ENCODE measurements around the gene SRGAP2B. TPM values are rescaled to one million over a fixed set of nuclear protein-coding genes. Genes with fewer than 3 reads are reported as not detected.
"Not testable (repeated sequence)": the region's sequence is repeated elsewhere in the genome, so short reads cannot be mapped to it uniquely, and the experiment has no call there.

SRGAP2B gene
- total RNA-seq, 1 experiment from 2014 or later, result 57.2 TPM

DNA sequence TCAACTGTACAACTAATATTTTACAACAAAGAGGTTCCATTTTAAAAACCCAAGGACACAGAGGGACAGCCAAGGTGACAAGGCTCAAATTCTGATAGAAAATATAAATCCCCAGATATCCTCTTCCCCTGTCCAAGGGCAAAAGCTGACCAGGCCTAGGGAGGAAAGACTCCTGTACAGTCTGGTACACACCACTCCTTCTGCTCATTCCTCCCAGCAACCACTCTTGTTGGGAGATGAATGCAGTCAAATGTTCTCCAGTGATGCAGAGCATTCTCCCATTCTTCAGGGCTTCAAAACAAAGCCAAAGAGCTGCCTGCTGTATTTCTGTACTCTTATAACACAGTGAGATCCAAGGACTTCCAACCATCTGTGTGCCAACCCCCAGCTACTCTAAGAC is 69.8 kb downstream of the SRGAP2B start:
- H3K4me2 ChIP-seq; H3K4me1 ChIP-seq (replicated peaks; ENCODE audit: insufficient read depth); H3K27me3 ChIP-seq (ENCODE audit: insufficient read depth, low read depth); H3K79me2 ChIP-seq (ENCODE audit: low read depth); DNase-seq; H3K27ac ChIP-seq; H3K4me3 ChIP-seq; CTCF ChIA-PET; H3K36me3 ChIP-seq (ENCODE audit: low read depth); H4K20me1 ChIP-seq (ENCODE audit: insufficient read depth); H3K9me3 ChIP-seq (ENCODE audit: insufficient read depth, low read depth); H3K9me2 ChIP-seq (ENCODE audit: insufficient read depth); intact Hi-C loops (cut with micrococcal nuclease; ENCODE audit: unreplicated experiment); BruUV-seq (replicated peaks); POLR2A ChIA-PET (ENCODE audit: unreplicated experiment); H2AFZ ChIP-seq; H3F3A ChIP-seq (ENCODE audit: insufficient read depth, low read depth): not testable (repeated sequence)

DNA sequence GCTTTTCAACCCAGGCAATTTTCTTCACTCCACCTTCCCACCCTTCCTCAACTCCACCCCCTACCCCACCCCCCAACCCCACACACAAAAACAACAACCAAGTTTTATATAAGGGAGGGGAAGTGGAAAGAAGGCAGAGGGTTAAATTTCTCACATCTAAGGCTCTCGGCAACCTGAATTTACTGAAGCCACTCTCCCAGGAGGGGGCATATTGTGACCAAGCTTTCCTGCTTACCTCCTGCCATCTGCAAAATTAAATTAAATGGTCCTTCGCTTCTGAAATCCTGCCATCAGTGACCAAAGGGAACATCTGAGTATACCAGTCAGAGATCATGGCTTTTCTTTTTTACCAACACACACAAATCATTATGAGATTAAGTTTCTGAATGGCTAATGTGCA is 72.9 kb downstream of the SRGAP2B start:
- H3K36me3 ChIP-seq (ENCODE audit: low read depth); H3K27me3 ChIP-seq (ENCODE audit: insufficient read depth, low read depth); BruUV-seq (replicated peaks); H3K4me1 ChIP-seq (replicated peaks; ENCODE audit: insufficient read depth); H3K9me3 ChIP-seq (ENCODE audit: insufficient read depth, low read depth); H3K9me2 ChIP-seq (ENCODE audit: insufficient read depth); H2AFZ ChIP-seq; H3K4me2 ChIP-seq; H4K20me1 ChIP-seq (ENCODE audit: insufficient read depth); POLR2A ChIA-PET (ENCODE audit: unreplicated experiment); intact Hi-C loops (cut with micrococcal nuclease; ENCODE audit: unreplicated experiment); H3K27ac ChIP-seq; H3K4me3 ChIP-seq; CTCF ChIA-PET; H3K79me2 ChIP-seq (ENCODE audit: low read depth); H3F3A ChIP-seq (ENCODE audit: insufficient read depth, low read depth); DNase-seq: not testable (repeated sequence)

- H3K27me3 ChIP-seq (ENCODE audit: insufficient read depth, low read depth); H2AFZ ChIP-seq; H4K20me1 ChIP-seq (ENCODE audit: insufficient read depth); H3K4me1 ChIP-seq (replicated peaks; ENCODE audit: insufficient read depth); H3K79me2 ChIP-seq (ENCODE audit: low read depth); BruUV-seq (replicated peaks); CTCF ChIA-PET; POLR2A ChIA-PET (ENCODE audit: unreplicated experiment); H3K4me3 ChIP-seq; DNase-seq; H3K9me2 ChIP-seq (ENCODE audit: insufficient read depth); H3K4me2 ChIP-seq; H3K9me3 ChIP-seq (ENCODE audit: insufficient read depth, low read depth); H3K27ac ChIP-seq; intact Hi-C loops (cut with micrococcal nuclease; ENCODE audit: unreplicated experiment); H3K36me3 ChIP-seq (ENCODE audit: low read depth); H3F3A ChIP-seq (ENCODE audit: insufficient read depth, low read depth): not testable (repeated sequence)
Measured at GRCh38 chr1:145021749-145022148, 73.4 kb downstream of the SRGAP2B start.

- H3K4me3 ChIP-seq; H4K20me1 ChIP-seq (ENCODE audit: insufficient read depth); intact Hi-C loops (cut with micrococcal nuclease; ENCODE audit: unreplicated experiment); CTCF ChIA-PET; BruUV-seq (replicated peaks); H2AFZ ChIP-seq; H3K4me1 ChIP-seq (replicated peaks; ENCODE audit: insufficient read depth); H3K79me2 ChIP-seq (ENCODE audit: low read depth); H3K4me2 ChIP-seq; H3K9me2 ChIP-seq (ENCODE audit: insufficient read depth); H3K27ac ChIP-seq; DNase-seq; H3K36me3 ChIP-seq (ENCODE audit: low read depth); H3F3A ChIP-seq (ENCODE audit: insufficient read depth, low read depth); POLR2A ChIA-PET (ENCODE audit: unreplicated experiment); H3K27me3 ChIP-seq (ENCODE audit: insufficient read depth, low read depth); H3K9me3 ChIP-seq (ENCODE audit: insufficient read depth, low read depth): not testable (repeated sequence)
Measured at GRCh38 chr1:145019709-145020108, 75.4 kb downstream of the SRGAP2B start.

DNA sequence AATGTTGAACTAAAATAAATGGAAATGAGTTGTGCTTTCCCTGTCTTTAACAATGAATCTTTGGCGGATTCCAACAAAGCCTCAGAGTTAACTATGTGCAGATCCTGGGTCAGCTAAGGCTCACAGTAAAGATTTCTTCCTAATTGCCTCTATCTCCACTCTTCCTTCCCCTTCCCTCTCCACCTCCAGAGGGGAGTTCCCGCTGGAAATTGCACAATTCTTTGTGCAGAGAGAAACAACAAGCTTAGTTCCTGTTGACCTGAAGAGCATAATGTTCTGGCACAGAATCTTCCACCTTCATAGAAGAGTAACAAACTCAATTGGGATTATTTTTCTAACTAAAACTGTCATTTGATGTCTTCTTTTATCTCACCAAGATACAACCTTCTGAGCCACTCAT is 77.4 kb downstream of the SRGAP2B start:
- H3K4me1 ChIP-seq (replicated peaks; ENCODE audit: insufficient read depth); H3F3A ChIP-seq (ENCODE audit: insufficient read depth, low read depth); H3K4me3 ChIP-seq; BruUV-seq (replicated peaks); H4K20me1 ChIP-seq (ENCODE audit: insufficient read depth); H3K9me3 ChIP-seq (ENCODE audit: insufficient read depth, low read depth); intact Hi-C loops (cut with micrococcal nuclease; ENCODE audit: unreplicated experiment); H3K27ac ChIP-seq; H3K4me2 ChIP-seq; H3K36me3 ChIP-seq (ENCODE audit: low read depth); POLR2A ChIA-PET (ENCODE audit: unreplicated experiment); H3K27me3 ChIP-seq (ENCODE audit: insufficient read depth, low read depth); DNase-seq; H3K79me2 ChIP-seq (ENCODE audit: low read depth); H2AFZ ChIP-seq; H3K9me2 ChIP-seq (ENCODE audit: insufficient read depth); CTCF ChIA-PET: not testable (repeated sequence)

GRCh38 chr1:145016492-145016862 is 78.7 kb downstream of the SRGAP2B start:
- BruUV-seq (replicated peaks); intact Hi-C loops (cut with micrococcal nuclease; ENCODE audit: unreplicated experiment): not testable (repeated sequence)

GRCh38 chr1:145015744-145016491 is 79.2 kb downstream of the SRGAP2B start:
- H3K36me3 ChIP-seq (ENCODE audit: low read depth); DNase-seq; BruUV-seq (replicated peaks); H3F3A ChIP-seq (ENCODE audit: insufficient read depth, low read depth); H3K4me3 ChIP-seq; POLR2A ChIA-PET (ENCODE audit: unreplicated experiment); H3K4me2 ChIP-seq; H4K20me1 ChIP-seq (ENCODE audit: insufficient read depth); H3K79me2 ChIP-seq (ENCODE audit: low read depth); CTCF ChIA-PET; H3K9me3 ChIP-seq (ENCODE audit: insufficient read depth, low read depth); H3K27ac ChIP-seq; H3K27me3 ChIP-seq (ENCODE audit: insufficient read depth, low read depth); H3K9me2 ChIP-seq (ENCODE audit: insufficient read depth); H2AFZ ChIP-seq; H3K4me1 ChIP-seq (replicated peaks; ENCODE audit: insufficient read depth); intact Hi-C loops (cut with micrococcal nuclease; ENCODE audit: unreplicated experiment): not testable (repeated sequence)

More at GRCh38 chr1:145016492-145016862, 78.7 kb downstream of the SRGAP2B start:
- H3K9me2 ChIP-seq (ENCODE audit: insufficient read depth); H3F3A ChIP-seq (ENCODE audit: insufficient read depth, low read depth); POLR2A ChIA-PET (ENCODE audit: unreplicated experiment); DNase-seq; H3K4me3 ChIP-seq; H3K36me3 ChIP-seq (ENCODE audit: low read depth); H3K27ac ChIP-seq; H3K4me2 ChIP-seq; H2AFZ ChIP-seq; H3K27me3 ChIP-seq (ENCODE audit: insufficient read depth, low read depth); H3K79me2 ChIP-seq (ENCODE audit: low read depth); H3K9me3 ChIP-seq (ENCODE audit: insufficient read depth, low read depth); H3K4me1 ChIP-seq (replicated peaks; ENCODE audit: insufficient read depth); H4K20me1 ChIP-seq (ENCODE audit: insufficient read depth); CTCF ChIA-PET: not testable (repeated sequence)

All from PC-9 (cell line).